ENCODE data around the gene ABHD2.

DNA sequence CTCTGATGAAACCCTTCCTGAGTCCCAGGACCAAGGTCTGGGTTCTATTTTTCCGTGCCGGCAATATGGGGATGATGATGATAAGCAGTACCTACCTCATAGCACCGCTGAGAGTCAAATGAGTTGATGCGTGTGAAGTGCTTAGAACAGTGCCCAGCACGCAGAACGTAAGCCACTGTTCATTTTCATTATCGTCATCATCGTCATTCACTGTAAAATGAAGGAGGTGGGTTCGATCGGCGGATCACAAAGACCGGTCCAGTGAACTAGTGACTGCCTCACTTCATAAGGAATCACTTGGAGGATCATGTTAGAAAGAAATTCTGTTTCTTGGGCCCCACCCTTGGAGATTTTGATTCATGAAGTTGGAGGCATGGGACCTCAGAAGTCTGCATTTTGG, 88.9 kb downstream of the ABHD2 start:
- TF ChIP-seq YY1 (tag by site-specific recombination; IDR thresholded peaks at IDR 0.05) = no peak
- TF ChIP-seq, protein P1, sequence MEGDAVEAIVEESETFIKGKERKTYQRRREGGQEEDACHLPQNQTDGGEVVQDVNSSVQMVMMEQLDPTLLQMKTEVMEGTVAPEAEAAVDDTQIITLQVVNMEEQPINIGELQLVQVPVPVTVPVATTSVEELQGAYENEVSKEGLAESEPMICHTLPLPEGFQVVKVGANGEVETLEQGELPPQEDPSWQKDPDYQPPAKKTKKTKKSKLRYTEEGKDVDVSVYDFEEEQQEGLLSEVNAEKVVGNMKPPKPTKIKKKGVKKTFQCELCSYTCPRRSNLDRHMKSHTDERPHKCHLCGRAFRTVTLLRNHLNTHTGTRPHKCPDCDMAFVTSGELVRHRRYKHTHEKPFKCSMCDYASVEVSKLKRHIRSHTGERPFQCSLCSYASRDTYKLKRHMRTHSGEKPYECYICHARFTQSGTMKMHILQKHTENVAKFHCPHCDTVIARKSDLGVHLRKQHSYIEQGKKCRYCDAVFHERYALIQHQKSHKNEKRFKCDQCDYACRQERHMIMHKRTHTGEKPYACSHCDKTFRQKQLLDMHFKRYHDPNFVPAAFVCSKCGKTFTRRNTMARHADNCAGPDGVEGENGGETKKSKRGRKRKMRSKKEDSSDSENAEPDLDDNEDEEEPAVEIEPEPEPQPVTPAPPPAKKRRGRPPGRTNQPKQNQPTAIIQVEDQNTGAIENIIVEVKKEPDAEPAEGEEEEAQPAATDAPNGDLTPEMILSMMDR (tag by site-specific recombination; IDR thresholded peaks at IDR 0.05) = no peak

All from HEK293 (cell line).